HCT116 (cell line): Measurements from ENCODE around the gene KRT86. TPM values are rescaled to one million over a fixed set of nuclear protein-coding genes. Genes with fewer than 3 reads are reported as not detected.

Experiments used
- ATAC-seq: fragments of 200-7000 bp; cut with Tn5 transposase; 2 replicates; pipeline ENCODE4 v1.9.1; 2020; ENCODE audit warnings: mild to moderate bottlenecking, moderate library complexity
- BruUV-seq: library from RNA; stranded (reverse); fragments of 400-500 nt; replicated peaks from 2 replicates; lab custom pipeline; 2021; lab: Mats Ljungman, UMichigan
- CTCF ChIA-PET: fragments of 300-600 bp; sonication (Branson Sonifier 250); formaldehyde crosslinking; loops from one replicate; lab custom pipeline; 2021; ENCODE audit warnings: antibody characterized with exemption; lab: Charles Lee
- POLR2A ChIA-PET: fragments of 300-600, 350-600 bp; sonication (Branson Sonifier 250); formaldehyde crosslinking; loops from one replicate; lab custom pipeline; 2021; ENCODE audit warnings: antibody characterized with exemption; lab: Charles Lee
- RAD21 ChIA-PET, 2 experiments: fragments of 300-600 bp; sonication (Branson Sonifier 250); formaldehyde crosslinking; loops; one replicate each; lab custom pipeline; 2023; ENCODE audit warnings: low total read pairs in 2 of 2; ENCODE audit not compliant: uncharacterized antibody in 2 of 2, unreplicated experiment in 2 of 2, low non-redundant PET in 1 of 2; lab: Charles Lee
- DNase-seq: peaks from one replicate; pipeline ENCODE4 v3.0.0-alpha.2; 2010; ENCODE audit warnings: low read depth, low spot score
- H2AFZ ChIP-seq: fragments of 200-600 bp; shearing (Covaris generic), sonication (generic); 2 replicates; pipeline ENCODE4 v1.6.1; 2017; ENCODE audit warnings: low read depth, mixed run types, mixed read lengths, antibody characterized with exemption, low read length; ENCODE audit not compliant: poor library complexity, severe bottlenecking
- H3K27ac ChIP-seq: 2 replicates; pipeline ENCODE4 v1.5.1; 2012; ENCODE audit warnings: low read depth, low read length
- H3K27me3 ChIP-seq: fragments of 200-600 bp; sonication (generic); 2 replicates; pipeline ENCODE4 v1.6.1; 2016; ENCODE audit warnings: mixed run types, low read length, mixed read lengths; ENCODE audit not compliant: insufficient read depth
- H3K36me3 ChIP-seq, 2 experiments: fragments of 200-500 bp in 1 of 2; fragments of 200-600 bp in 1 of 2; sonication (Bioruptor generic) in 1 of 2; sonication (generic) in 1 of 2; 2 replicates each; pipeline versions ENCODE4 v1.5.1 to v1.6.1; 2014 to 2016; ENCODE audit warnings: low read length in 2 of 2, inconsistent platforms in 1 of 2, mixed read lengths in 1 of 2, mixed run types in 1 of 2; ENCODE audit not compliant: insufficient read depth in 2 of 2, control insufficient read depth in 1 of 2
- H3K4me1 ChIP-seq, 2 experiments: fragments of 200-600 bp in 1 of 2; sonication (generic) in 1 of 2; 2 replicates each; pipeline versions ENCODE4 v1.5.1 to v1.6.1; 2012 to 2017; ENCODE audit warnings: low read length in 2 of 2, inconsistent platforms in 1 of 2, mild to moderate bottlenecking in 1 of 2, mixed read lengths in 1 of 2, mixed run types in 1 of 2, moderate library complexity in 1 of 2; ENCODE audit not compliant: insufficient read depth in 2 of 2, control insufficient read depth in 1 of 2
- H3K4me2 ChIP-seq: fragments of 200-600 bp; sonication (generic); 2 replicates; pipeline ENCODE4 v1.6.1; 2017; ENCODE audit warnings: mixed run types, low read length, mixed read lengths
- H3K4me3 ChIP-seq, 2 experiments: fragments of 200-600 bp in 1 of 2; sonication (generic) in 1 of 2; replicated peaks in 1 of 2; 2 replicates each; pipeline ENCODE4 v1.5.1; 2011 to 2016; ENCODE audit warnings: low read length in 2 of 2, control low read depth in 1 of 2, low read depth in 1 of 2, mild to moderate bottlenecking in 1 of 2, mixed read lengths in 1 of 2, mixed run types in 1 of 2
- H3K79me2 ChIP-seq: fragments of 200-600 bp; sonication (generic); 2 replicates; pipeline ENCODE4 v1.6.1; 2017; ENCODE audit warnings: mild to moderate bottlenecking, mixed run types, low read length, moderate library complexity, mixed read lengths; ENCODE audit not compliant: insufficient read depth
- H3K9ac ChIP-seq: fragments of 200-600 bp; sonication (generic); 2 replicates; pipeline ENCODE4 v1.6.1; 2016; ENCODE audit warnings: low read length, mixed read lengths
- H3K9me2 ChIP-seq: fragments of 200-600 bp; sonication (generic), shearing (Covaris generic); 2 replicates; pipeline ENCODE4 v1.6.1; 2017; ENCODE audit warnings: mixed run types, mild to moderate bottlenecking, moderate library complexity; ENCODE audit not compliant: insufficient read depth
- H3K9me3 ChIP-seq, 2 experiments: fragments of 200-500 bp in 1 of 2; fragments of 200-600 bp in 1 of 2; sonication (Bioruptor generic) in 1 of 2; sonication (generic) in 1 of 2; 2 replicates each; pipeline ENCODE4 v1.6.1; 2014 to 2017; ENCODE audit warnings: low read length in 2 of 2, mixed read lengths in 2 of 2, inconsistent platforms in 1 of 2, low read depth in 1 of 2, mild to moderate bottlenecking in 1 of 2, mixed run types in 1 of 2, moderate library complexity in 1 of 2; ENCODE audit not compliant: control insufficient read depth in 1 of 2, insufficient read depth in 1 of 2
- H4K20me1 ChIP-seq: fragments of 200-600 bp; sonication (generic), shearing (Covaris generic); 2 replicates; pipeline ENCODE4 v1.6.1; 2017; ENCODE audit warnings: mixed run types, mild to moderate bottlenecking, moderate library complexity; ENCODE audit not compliant: insufficient read depth
- CBX3 ChIP-seq: IDR thresholded peaks from 2 replicates; pipeline ENCODE4 v1.6.1; 2012; ENCODE audit warnings: low read depth
- CEBPB ChIP-seq: IDR thresholded peaks from 2 replicates; pipeline ENCODE4 v1.6.1; 2012; ENCODE audit warnings: low read depth
- ELF1 ChIP-seq: IDR thresholded peaks from 2 replicates; pipeline ENCODE4 v1.6.1; 2012; ENCODE audit warnings: low read depth, borderline replicate concordance
- FOSL1 ChIP-seq: IDR thresholded peaks from 2 replicates; pipeline ENCODE4 v1.6.1; 2012; ENCODE audit warnings: low read depth
- POLR2AphosphoS5 ChIP-seq: IDR thresholded peaks from 2 replicates; pipeline ENCODE4 v1.6.1; 2011; ENCODE audit warnings: mild to moderate bottlenecking, low read depth, low read length, moderate library complexity
- ZFX ChIP-seq: fragments of 450-650 bp; IDR thresholded peaks from 2 replicates; pipeline ENCODE4 v1.6.1; 2017
- ZNF274 ChIP-seq: fragments of 200-500 bp; sonication (Bioruptor generic); IDR thresholded peaks from 2 replicates; pipeline ENCODE4 v1.6.1; 2014; ENCODE audit warnings: mild to moderate bottlenecking, low read depth, low read length, inconsistent platforms
- intact Hi-C: fragments of 100-400 bp; cut with micrococcal nuclease; formaldehyde crosslinking; loops from 2 replicates; pipeline ENCODE4 v1.10.0; 2022
- total RNA-seq: library from RNA; stranded (reverse); gene quantifications from one replicate; pipeline ENCODE4 v1.2.1, GENCODE V29; 2021; ENCODE audit not compliant: unreplicated experiment
- TF ChIP-seq, protein P1 (sequence below): IDR thresholded peaks from 2 replicates; pipeline ENCODE4 v1.6.1; 2011; ENCODE audit warnings: mild to moderate bottlenecking, low read length, moderate library complexity; ENCODE audit not compliant: insufficient replicate concordance; ENCODE audit errors: extremely low read depth
- TF ChIP-seq, protein P2 (sequence below), 3 experiments: fragments of 200-600 bp in 1 of 3; sonication (generic) in 1 of 3; IDR thresholded peaks in 2 of 3; conservative IDR thresholded peaks in 1 of 3; 2 replicates each; pipeline ENCODE4 v1.5.1; 2012 to 2017; ENCODE audit warnings: low read depth in 2 of 3, low read length in 2 of 3, antibody characterized with exemption in 1 of 3, borderline replicate concordance in 1 of 3, control low read depth in 1 of 3, mild to moderate bottlenecking in 1 of 3, mixed read lengths in 1 of 3, mixed run types in 1 of 3, moderate library complexity in 1 of 3; ENCODE audit not compliant: insufficient read depth in 1 of 3
- TF ChIP-seq, protein P3 (sequence below): IDR thresholded peaks from 2 replicates; pipeline ENCODE4 v1.6.1; 2012; ENCODE audit warnings: low read depth

KRT86 gene
- total RNA-seq, 1 experiment from 2014 or later = 1.5 TPM

DNA sequence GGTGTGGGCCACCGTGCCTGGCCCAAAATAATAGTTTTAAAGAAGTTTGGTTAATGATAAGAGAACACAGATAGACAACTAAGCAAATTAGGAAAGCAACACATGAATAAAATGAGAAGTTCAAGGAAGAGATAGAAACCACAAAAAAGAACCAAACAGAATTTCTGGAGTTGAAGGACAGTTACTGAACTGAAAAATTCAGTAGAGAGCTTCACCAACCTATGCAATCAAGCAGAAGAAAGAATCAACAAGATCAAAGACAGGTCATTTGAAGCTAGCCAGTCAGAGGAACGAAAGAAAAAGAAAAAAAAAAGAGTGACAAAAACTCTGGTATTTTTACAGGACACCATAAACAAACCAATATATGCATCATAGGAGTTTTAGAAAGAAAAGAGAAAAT lies 62.2 kb downstream of the KRT86 start:
- TF ChIP-seq POLR2AphosphoS5 (no peak), FOSL1 (no peak), CEBPB (no peak), ELF1 (no peak), ZNF274 (no peak), CBX3 (no peak), ZFX (no peak)
- TF ChIP-seq, protein P1, sequence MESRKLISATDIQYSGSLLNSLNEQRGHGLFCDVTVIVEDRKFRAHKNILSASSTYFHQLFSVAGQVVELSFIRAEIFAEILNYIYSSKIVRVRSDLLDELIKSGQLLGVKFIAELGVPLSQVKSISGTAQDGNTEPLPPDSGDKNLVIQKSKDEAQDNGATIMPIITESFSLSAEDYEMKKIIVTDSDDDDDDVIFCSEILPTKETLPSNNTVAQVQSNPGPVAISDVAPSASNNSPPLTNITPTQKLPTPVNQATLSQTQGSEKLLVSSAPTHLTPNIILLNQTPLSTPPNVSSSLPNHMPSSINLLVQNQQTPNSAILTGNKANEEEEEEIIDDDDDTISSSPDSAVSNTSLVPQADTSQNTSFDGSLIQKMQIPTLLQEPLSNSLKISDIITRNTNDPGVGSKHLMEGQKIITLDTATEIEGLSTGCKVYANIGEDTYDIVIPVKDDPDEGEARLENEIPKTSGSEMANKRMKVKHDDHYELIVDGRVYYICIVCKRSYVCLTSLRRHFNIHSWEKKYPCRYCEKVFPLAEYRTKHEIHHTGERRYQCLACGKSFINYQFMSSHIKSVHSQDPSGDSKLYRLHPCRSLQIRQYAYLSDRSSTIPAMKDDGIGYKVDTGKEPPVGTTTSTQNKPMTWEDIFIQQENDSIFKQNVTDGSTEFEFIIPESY = no peak
- TF ChIP-seq, protein P2, sequence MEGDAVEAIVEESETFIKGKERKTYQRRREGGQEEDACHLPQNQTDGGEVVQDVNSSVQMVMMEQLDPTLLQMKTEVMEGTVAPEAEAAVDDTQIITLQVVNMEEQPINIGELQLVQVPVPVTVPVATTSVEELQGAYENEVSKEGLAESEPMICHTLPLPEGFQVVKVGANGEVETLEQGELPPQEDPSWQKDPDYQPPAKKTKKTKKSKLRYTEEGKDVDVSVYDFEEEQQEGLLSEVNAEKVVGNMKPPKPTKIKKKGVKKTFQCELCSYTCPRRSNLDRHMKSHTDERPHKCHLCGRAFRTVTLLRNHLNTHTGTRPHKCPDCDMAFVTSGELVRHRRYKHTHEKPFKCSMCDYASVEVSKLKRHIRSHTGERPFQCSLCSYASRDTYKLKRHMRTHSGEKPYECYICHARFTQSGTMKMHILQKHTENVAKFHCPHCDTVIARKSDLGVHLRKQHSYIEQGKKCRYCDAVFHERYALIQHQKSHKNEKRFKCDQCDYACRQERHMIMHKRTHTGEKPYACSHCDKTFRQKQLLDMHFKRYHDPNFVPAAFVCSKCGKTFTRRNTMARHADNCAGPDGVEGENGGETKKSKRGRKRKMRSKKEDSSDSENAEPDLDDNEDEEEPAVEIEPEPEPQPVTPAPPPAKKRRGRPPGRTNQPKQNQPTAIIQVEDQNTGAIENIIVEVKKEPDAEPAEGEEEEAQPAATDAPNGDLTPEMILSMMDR (IDR thresholded peaks at IDR 0.05 in 2 of 3, conservative IDR thresholded peaks at IDR 0.05 in 1 of 3; ENCODE audit: borderline replicate concordance in 1 of 3, insufficient read depth in 1 of 3, low read depth in 2 of 3, low read length in 2 of 3) = no peak
- TF ChIP-seq, protein P3, sequence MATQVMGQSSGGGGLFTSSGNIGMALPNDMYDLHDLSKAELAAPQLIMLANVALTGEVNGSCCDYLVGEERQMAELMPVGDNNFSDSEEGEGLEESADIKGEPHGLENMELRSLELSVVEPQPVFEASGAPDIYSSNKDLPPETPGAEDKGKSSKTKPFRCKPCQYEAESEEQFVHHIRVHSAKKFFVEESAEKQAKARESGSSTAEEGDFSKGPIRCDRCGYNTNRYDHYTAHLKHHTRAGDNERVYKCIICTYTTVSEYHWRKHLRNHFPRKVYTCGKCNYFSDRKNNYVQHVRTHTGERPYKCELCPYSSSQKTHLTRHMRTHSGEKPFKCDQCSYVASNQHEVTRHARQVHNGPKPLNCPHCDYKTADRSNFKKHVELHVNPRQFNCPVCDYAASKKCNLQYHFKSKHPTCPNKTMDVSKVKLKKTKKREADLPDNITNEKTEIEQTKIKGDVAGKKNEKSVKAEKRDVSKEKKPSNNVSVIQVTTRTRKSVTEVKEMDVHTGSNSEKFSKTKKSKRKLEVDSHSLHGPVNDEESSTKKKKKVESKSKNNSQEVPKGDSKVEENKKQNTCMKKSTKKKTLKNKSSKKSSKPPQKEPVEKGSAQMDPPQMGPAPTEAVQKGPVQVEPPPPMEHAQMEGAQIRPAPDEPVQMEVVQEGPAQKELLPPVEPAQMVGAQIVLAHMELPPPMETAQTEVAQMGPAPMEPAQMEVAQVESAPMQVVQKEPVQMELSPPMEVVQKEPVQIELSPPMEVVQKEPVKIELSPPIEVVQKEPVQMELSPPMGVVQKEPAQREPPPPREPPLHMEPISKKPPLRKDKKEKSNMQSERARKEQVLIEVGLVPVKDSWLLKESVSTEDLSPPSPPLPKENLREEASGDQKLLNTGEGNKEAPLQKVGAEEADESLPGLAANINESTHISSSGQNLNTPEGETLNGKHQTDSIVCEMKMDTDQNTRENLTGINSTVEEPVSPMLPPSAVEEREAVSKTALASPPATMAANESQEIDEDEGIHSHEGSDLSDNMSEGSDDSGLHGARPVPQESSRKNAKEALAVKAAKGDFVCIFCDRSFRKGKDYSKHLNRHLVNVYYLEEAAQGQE = no peak
- Histone ChIP-seq H3K4me1 (peaks cover 0 to 13% of the 10 kb centered on the region in 2 experiments; a peak in 2 of 4 replicates), H3K9me2 (no peaks in the 10 kb centered on the region), H3K27ac (no peak overlapping the region), H2AFZ (peak overlapping the region; percentile 13), H3K36me3 (no peaks in the 10 kb centered on the region), H3K9me3 (no peaks in the 10 kb centered on the region), H3K4me3 (no peak overlapping the region), H3K79me2 (no peaks in the 10 kb centered on the region), H3K27me3 (no peaks in the 10 kb centered on the region), H4K20me1 (no peaks in the 10 kb centered on the region), H3K9ac (no peak overlapping the region), H3K4me2 (no peak overlapping the region)
- DNase-seq (no peak), ATAC-seq (no peak)
- ChIA-PET CTCF (interaction anchor here (2.0 kb wide), 1 partner anchor 9 kb away, joined by 8 read pairs; no protein-coding TSS in a partner anchor), POLR2A (no interaction called here), RAD21 (no interaction called here)
- no TSS peak for BruUV-seq
- intact Hi-C loops = no loop called here
